ENCODE results near the gene DCPS.

DNA sequence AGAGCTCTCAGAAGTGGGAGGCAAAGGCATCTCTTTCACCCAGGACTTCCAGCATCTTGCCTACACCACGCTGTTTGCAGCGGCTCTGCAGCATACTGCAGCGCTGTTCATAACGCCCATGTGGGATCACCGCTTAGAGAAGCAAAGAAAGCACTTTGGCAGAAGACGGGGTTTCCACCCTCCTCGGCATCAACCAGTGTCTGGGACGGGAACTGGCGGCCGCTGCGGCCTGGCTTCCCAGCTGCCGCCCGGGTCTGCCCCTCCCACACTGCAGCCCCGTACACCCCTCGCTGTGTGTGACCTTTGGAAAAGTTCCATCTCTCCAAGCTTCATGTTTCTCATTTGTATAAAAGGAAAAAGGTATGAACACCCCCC lies 21.5 kb upstream of the DCPS start:
- TF ChIP-seq, protein P1, sequence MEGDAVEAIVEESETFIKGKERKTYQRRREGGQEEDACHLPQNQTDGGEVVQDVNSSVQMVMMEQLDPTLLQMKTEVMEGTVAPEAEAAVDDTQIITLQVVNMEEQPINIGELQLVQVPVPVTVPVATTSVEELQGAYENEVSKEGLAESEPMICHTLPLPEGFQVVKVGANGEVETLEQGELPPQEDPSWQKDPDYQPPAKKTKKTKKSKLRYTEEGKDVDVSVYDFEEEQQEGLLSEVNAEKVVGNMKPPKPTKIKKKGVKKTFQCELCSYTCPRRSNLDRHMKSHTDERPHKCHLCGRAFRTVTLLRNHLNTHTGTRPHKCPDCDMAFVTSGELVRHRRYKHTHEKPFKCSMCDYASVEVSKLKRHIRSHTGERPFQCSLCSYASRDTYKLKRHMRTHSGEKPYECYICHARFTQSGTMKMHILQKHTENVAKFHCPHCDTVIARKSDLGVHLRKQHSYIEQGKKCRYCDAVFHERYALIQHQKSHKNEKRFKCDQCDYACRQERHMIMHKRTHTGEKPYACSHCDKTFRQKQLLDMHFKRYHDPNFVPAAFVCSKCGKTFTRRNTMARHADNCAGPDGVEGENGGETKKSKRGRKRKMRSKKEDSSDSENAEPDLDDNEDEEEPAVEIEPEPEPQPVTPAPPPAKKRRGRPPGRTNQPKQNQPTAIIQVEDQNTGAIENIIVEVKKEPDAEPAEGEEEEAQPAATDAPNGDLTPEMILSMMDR (IDR thresholded peaks at IDR 0.05; ENCODE audit: low read depth, low read length): no peak
- TF ChIP-seq MYC (IDR thresholded peaks at IDR 0.05; ENCODE audit: low read depth, low read length): no peak
- TF ChIP-seq POLR2A (IDR thresholded peaks at IDR 0.05; ENCODE audit: extremely low read depth, insufficient read length): no peak
- TF ChIP-seq, protein P2, sequence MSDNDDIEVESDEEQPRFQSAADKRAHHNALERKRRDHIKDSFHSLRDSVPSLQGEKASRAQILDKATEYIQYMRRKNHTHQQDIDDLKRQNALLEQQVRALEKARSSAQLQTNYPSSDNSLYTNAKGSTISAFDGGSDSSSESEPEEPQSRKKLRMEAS (IDR thresholded peaks at IDR 0.05; ENCODE audit: low read depth, low read length): no peak
